ELF-1 (cell line): ENCODE measurements around the gene KLRC3.
"Not testable (repeated sequence)": the region's sequence is repeated elsewhere in the genome, so short reads cannot be mapped to it uniquely, and the experiment has no call there.

ENCODE experiments used
- DNase-seq: peaks from one replicate; pipeline ENCODE4 v3.0.0-alpha.2; 2016; ENCODE audit warnings: low read depth, low spot score

The KLRC3 gene

DNA sequence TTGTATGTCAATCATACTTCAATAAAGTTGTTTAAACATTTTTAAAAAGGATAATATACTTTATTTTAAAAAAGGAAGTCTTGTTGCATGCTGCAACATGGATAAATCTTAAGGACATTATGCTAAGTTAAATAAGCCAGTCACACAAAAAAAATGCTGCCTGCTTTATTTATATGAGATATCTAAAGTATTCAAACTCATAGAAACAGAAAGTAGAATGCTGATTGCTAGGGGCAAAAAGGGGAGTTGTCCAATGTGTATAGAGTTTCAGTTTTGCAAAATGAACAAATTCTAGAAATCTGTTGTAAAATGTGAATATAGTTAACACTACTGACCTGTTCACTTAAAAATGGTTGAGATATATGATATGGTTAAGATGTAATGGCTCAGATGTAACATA, 19.6 kb downstream of the KLRC3 start:
- DNase-seq: no peak

- DNase-seq: no peak
Measured at GRCh38 chr12:10398168-10398567, 22.2 kb downstream of the KLRC3 start.

GRCh38 chr12:10397296-10397695, 23.1 kb downstream of the KLRC3 start:
- no peak for DNase-seq

GRCh38 chr12:10396176-10396575, 24.2 kb downstream of the KLRC3 start:
- DNase-seq: not testable (repeated sequence)

- peak; percentile 78 for DNase-seq
Measured at GRCh38 chr12:10395390-10395998, 24.9 kb downstream of the KLRC3 start.

GRCh38 chr12:10394531-10395152, 25.8 kb downstream of the KLRC3 start:
- not testable (repeated sequence) for DNase-seq

DNA sequence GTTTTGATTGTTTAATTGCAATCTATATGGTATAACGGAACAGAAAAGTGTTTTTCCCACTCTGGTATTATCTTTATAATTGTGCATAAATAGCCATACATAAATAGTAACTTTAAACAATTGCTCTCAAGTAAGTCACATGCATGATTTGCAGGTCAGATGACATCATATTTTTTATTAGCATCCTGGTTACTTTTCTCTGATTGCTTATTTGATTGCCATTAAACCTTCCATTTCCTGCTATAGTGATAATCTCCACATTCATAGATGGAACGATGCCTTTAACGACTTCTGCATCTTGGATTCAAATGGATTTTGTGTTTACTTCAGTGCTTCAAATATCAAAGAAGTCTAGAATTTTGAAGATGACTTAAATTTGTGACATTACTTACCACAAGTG, 27.1 kb downstream of the KLRC3 start:
- DNase-seq: no peak

DNA sequence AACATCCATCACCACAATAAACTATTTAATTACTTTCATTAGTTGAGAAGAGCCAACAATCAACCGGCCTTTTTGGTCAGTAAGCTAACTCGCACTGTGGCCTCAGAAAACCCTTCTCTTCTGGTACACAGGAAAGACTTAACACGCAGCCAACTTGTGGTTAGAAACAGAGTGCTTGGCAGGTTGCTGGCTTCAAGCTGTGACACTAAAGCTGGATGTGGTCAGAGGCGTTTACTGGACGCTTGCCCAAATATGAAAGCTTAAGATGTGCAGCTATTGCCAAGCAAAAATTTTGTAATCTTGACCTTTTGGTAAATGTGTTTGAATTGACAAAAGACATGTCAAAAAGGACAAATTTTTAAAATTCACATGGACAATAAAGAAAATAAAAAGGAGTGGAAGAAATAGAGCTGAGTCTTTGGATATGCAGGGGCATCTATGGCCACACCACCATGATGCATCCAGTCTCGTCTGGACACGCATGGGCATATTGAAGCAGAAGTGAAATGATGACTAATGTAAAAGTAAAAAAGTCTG, 27.9 kb downstream of the KLRC3 start:
- DNase-seq: no peak

- not testable (repeated sequence) for DNase-seq
Measured at GRCh38 chr12:10390991-10391390, 29.4 kb downstream of the KLRC3 start.

- no peak for DNase-seq
Measured at GRCh38 chr12:10389904-10390303, 30.5 kb downstream of the KLRC3 start, which contains the start of gene KLRK1. Gene KLRK1, minus strand, starts transcription at chr12:10390041. Its CDS starts 1,231 bp downstream, at chr12:10388810.

GRCh38 chr12:10388624-10389413, 31.6 kb downstream of the KLRC3 start:
- DNase-seq: no peak

DNA sequence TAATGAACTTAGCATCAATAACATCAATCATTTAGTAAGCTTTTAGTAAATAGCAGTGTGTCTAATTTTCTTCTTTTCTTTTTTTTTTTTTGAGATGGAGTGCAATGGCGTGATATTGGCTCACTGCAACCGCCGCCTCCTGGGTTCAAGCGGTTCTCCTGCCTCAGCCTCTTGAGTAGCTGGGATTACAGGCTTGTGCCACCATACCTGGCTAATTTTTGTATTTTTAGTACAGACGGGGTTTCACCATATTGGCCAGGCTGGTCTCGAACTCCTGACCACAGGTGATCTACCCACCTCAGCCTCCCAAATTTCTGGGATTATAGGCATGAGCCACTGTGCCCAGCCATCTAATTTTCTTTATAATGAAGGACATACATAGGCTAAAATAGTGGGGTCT, 32.9 kb downstream of the KLRC3 start:
- DNase-seq: not testable (repeated sequence)

GRCh38 chr12:10386857-10387256, 33.5 kb downstream of the KLRC3 start:
- no peak for DNase-seq

- no peak for DNase-seq
Measured at GRCh38 chr12:10385166-10385613, 35.2 kb downstream of the KLRC3 start.

DNA sequence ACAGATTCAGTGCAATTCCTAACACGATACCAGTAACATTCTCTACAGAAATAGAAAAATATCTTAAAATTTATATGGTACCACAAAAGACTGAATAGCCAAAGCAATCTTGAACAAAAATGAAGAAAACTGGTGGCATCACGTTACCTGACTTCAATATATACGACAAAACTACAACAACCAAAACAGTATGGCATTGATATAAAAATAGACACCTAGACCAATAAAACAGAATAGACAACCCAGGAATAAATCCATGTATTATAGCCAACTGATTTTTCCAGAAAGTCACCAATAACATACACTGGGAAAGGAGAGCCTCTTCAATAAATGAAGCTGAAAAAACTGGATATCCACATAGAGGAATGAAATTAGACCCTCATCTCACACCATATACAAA, 36.2 kb downstream of the KLRC3 start:
- no peak for DNase-seq

GRCh38 chr12:10381928-10382628, 38.3 kb downstream of the KLRC3 start:
- no peak for DNase-seq

GRCh38 chr12:10378737-10379136, 41.7 kb downstream of the KLRC3 start:
- not testable (repeated sequence) for DNase-seq

DNA sequence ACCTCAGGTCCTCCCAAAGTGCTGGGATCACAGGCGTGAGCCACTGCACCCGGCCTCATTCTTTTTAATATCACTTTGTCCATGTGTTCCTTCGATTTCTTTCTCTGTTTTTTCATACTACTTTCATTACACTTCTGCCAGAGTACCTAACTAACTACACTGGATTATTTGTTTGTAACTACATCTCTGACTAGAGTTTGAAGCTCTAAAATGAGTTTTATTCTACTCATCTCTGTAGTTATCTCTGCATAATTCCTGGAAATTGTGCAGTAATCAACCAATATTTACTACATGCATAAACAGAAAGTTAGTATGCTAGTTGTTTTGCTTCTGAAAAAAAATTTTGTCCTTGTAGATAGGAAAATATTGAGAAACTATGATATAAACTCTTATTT, 45.8 kb downstream of the KLRC3 start:
- DNase-seq: no peak

GRCh38 chr12:10372559-10372958, 47.8 kb downstream of the KLRC3 start:
- DNase-seq: no peak

DNA sequence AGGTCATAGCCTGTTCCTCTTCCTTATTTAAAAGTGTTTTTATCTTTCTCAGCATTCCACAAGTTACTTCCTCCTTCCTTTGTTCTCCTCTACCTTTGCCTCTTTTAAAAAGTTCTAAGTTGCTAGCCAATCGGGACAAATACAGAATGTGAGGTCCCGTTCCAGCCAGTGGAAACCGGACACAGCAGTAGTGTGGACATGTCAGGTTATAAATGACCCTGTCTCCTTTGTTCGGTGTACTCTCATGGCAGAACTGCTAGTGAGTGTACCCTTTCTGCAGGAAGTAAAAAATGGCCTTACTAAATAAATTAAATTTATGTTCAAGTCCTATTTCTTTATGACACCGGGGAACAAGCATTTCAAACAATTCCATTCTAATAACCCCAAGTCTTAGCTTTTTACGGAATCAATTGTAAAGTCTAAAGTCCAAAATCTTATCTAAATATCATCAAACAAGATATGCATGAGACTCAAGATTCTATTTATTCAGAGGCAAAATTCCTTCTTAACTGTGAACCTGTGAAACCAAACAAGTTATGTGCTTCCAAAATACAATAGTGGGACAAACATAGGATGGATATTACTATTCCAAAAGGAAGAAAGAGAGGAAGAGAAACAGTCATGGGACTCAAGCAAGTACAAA, 48.4 kb downstream of the KLRC3 start:
- not testable (repeated sequence) for DNase-seq
